NCI-H69 (cell line): Measurements from ENCODE around the gene THBD.
A peak's percentile ranks its signal among the peaks of the same experiment; 100 is the strongest.

Experiments
- DNase-seq: peaks from one replicate; lab custom pipeline; 2025; lab: John Stamatoyannopoulos, UW

The THBD gene

DNA sequence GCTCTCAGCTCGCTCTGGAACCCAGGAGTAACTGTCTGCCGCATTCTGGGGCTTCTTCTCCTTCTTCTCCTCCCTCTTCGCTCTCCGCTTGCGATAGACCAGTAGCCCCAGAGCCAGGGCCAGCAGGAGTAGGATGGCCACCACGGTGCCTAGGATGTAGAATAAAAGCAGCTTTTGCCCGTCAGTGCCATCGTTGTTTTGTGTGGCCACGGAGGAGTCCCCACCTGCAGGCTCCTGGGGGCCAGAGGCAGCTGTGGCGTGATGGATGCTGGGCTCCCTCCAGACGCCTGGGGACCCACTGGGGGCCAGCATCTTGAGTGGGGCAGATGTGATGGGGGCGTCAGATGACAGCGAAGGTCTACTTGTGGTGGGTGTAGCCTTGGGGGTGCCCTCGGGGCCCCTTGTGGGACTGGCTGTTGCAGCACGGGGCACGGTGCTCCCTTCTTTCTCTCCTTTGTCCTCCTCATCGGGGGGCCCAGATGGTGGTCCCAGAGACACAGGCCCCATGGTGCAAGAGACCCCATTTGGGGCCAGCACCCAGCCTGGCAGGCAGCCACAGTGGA is 34.9 kb upstream of the THBD start:
- DNase-seq, result no peak

DNA sequence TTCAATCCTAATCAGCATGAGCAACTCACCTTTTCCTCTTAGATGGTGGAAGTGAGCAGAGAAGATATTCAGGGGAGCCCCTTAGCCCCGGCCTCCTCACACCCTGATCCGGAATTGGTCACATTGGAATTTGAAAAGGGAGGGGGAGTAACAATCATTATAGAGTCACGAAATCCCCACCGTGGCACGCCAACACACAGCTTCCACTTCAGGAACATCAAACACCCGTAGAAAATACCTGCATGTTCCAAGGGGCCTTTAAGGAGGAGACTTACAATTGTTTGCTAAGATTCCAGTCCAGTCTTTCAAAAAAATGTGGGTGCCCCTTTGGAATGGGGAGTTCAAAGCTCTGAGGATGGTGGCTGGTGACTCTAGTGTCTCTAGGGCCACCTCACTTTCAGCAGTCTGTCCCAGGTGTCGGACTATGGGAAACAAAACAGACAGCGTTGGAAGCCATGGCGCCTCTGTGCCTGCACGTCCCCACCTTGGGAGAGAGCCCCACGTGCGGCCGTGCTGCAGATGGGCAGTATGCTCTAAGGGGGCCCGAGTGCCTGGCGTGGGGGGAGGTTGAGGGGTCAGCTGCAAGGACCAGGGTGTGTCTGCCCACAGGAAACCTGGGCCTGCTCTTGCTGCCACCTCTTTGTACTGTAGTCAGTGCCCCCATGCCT is 34.2 kb upstream of the THBD start:
- no peak for DNase-seq

GRCh38 chr20:23082846-23083552 is 33.5 kb upstream of the THBD start:
- peak; percentile 21 for DNase-seq

DNA sequence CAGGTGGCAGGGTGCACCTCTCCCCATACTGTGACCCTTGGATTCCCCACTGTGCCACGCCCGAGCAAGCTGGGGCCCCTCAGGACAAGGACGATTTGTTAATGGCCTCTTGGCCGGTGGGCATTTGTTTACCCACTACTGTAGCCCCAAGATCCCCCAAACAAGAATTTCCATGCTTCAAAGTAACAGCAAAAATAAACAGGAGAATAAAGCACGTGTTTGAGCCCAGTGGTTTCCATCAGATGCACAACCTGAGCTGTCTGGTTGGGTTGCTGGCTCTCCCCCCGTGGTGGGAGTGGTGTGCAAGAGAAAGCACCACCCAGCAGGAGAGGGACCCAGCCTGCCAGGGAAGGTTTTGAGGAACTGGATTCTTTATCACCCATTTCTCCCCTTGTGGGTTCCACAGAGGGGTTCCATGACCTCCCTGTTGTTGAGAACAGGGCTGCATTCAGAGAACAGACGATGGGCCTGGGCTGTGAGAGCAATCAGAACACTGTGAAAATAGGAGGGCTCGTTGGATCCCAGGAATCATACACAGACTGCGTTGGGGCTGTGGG is 31.9 kb upstream of the THBD start:
- no peak for DNase-seq

DNA sequence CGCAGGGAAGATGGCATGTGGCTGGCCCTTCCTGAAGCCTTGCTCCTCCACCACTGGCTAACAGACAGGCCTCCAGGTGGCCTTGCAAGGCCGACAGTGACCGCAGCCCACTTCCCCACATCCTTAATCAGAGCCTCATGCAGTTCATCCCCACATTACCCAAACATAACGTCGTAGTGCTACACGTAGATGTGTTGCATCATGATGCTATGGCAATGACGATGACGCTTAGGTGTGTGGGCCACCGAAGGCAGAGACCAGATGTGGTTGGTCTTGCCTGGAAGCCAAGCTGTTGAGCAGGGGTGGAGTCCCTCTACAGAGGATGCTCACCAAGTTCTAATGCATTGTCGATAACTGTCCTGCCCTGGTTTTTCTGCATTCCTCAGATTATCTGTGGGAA is 31.0 kb upstream of the THBD start:
- DNase-seq, result no peak

DNA sequence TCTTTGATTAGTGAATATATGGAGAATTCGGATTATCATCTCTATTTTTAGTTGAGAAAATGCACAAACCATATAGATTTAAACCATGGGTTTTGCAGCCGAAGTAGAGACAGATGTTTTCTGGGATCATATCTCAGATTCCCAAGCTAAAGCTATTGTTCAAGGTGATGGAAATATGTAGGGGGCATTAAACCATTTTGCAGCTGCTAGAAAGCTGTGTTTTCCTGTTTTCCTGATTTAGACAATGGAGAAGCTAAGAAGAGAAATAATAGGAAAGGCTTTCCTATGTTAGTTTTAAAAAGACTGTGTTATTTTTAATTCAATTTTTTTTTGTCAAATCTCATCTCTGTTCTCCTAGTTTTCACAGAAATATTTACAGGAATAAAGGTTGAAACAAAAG is 30.5 kb upstream of the THBD start:
- no peak for DNase-seq

- peak; percentile 100 for DNase-seq
Observed at GRCh38 chr20:23079016-23079351, 29.5 kb upstream of the THBD start.

GRCh38 chr20:23078351-23079015 is 29.0 kb upstream of the THBD start:
- DNase-seq, result peak; percentile 100

- DNase-seq, result no peak
Observed at GRCh38 chr20:23077277-23077676, 27.8 kb upstream of the THBD start.

DNA sequence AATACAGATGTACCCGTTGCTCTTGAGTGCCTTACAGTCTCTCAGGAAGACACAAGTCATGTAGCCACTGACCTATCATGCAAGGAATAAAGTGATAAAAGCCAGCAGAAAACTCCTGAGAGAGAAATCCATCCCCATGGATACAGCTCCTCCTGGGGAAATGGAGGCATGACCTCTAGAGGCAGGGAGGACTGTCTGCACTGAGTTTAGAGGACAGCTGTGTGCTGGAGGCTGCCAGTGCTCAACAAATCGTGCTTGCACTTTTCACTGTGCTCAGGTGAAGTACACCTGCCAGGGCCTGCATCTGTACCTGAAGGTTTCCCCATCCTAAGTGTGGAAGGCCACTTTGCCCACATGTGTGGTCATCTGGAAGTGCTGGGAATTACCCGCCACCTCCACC is 24.6 kb upstream of the THBD start:
- no peak for DNase-seq

GRCh38 chr20:23072892-23073586 is 23.6 kb upstream of the THBD start:
- DNase-seq, result no peak

GRCh38 chr20:23071996-23072395 is 22.5 kb upstream of the THBD start:
- peak; percentile 27 for DNase-seq

GRCh38 chr20:23071398-23071797 is 21.9 kb upstream of the THBD start:
- DNase-seq, result no peak

DNA sequence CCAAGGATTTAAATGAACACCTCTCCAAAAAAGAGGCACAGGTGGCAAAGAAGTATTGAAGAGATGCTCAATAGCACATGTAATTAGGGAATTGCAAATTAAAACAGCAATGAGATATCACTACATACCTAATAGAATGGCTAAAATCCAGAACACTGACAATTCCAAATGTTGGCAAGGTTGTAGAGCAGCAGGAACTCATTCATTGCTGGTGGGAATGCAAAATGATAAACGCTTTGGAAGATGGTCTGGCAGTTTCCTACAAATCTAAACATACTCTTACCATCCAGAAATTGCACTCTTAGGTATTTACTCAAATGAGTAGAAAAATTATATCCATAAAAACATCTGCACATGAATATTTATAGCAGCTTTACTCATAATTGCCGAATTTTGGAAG is 19.6 kb upstream of the THBD start:
- no peak for DNase-seq

DNA sequence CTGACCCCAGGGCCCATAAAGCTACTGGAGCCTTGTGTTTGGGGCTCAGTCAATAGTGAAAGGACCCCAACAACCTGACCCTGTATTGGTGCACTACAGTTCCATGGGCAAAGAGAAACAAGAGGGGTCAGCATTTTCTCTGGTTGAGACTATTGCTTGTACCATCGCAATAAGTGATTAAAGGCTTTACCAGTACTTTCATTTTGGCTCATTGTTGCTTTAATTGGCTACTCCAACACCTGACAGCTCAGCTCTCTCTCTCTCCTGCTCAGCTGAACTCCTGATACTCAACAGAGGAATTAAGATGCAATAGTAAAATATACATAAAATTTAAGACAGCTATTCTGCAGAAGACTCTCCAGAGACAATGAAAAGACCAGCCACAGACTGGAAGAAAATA is 18.8 kb upstream of the THBD start:
- DNase-seq, result no peak

GRCh38 chr20:23066772-23067171 is 17.3 kb upstream of the THBD start:
- no peak for DNase-seq

DNA sequence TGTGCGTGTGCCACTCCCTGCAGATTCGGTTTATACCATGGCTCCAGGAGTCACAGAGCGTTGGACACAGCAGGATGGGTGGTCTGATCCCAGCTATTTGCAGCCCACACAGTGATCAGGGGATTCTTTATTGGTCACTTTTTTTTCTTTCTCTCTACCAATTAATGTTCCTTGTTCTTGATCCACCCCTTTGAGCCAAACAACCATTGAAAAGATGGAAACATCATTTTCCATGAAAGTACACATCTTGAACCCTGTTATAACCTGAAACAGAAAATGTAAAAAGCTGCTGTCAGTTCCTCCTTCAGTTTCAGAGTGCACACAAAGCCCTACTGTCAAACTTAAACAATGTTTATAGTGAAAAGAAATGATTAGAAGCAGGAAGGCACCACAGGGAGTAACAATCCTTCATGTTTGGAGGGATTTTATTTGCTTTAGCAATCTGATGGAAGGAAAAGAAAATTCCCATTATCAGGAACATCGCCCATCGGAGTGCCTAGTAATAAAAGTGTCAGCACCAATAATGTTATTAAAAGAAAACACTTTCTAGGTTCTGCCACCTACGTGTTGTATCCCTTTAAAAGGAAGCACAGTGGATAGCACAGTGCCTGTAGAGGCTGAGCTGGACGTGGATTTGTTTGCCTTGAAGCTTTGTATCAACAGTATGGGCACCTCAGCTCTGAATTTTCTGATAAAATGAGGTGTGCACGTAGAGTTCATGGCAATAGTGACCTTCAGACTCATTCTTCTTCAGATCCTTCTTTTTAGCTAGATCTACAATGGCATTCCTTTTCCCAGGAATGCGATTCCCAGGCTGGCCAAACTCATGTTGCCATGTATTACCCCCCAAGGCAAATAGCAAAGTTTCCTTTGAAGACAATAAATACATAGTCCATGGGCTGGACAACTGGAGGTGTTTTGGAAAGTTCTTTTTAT is 16.1 kb upstream of the THBD start:
- peak; percentile 23 for DNase-seq

GRCh38 chr20:23063581-23063980 is 14.1 kb upstream of the THBD start:
- no peak for DNase-seq

DNA sequence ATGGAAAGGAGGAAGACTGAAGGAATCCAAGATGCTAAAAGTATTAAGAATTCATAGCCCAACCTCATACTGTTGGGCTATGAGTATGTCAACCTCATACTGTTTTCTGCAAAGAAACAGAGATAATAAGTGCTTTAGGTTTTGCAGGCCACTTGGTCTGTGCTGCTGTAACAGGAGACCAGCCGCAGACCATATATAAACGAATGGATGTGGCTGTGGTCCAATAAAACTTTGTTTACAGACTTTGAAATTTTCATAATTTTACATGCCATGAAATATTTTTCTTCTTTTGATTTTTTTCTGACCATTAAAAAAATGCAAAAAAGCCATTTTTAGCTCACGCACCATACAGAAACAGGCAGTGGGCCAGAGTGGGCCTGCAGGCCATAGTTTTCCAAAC is 13.7 kb upstream of the THBD start:
- no peak for DNase-seq

- no peak for DNase-seq
Observed at GRCh38 chr20:23062632-23063031, 13.2 kb upstream of the THBD start.
